Measurements from ENCODE around the gene HARS1.
"Not testable (repeated sequence)": the region's sequence is repeated elsewhere in the genome, so short reads cannot be mapped to it uniquely, and the experiment has no call there.

DNA sequence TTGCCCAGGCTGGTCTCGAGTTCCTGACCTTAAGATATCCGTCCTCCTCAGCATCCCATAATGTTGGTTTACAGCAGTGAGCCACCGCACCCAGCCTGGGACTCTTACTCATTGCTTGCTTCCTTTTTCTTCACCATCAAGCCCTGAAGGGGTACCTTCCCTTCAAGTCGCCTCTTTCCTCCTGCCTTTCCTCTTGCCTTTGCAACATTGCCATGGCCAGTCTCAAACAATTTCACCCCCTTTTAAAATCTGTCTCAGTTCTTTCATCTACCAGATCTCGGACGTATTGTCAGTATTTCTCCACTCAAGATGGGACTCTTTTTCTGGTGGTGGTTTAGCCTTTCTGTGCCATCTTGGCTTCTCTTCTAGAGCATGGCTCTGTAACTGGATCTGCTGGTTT lies 29.6 kb upstream of the HARS1 start:
- TF ChIP-seq, protein P1, sequence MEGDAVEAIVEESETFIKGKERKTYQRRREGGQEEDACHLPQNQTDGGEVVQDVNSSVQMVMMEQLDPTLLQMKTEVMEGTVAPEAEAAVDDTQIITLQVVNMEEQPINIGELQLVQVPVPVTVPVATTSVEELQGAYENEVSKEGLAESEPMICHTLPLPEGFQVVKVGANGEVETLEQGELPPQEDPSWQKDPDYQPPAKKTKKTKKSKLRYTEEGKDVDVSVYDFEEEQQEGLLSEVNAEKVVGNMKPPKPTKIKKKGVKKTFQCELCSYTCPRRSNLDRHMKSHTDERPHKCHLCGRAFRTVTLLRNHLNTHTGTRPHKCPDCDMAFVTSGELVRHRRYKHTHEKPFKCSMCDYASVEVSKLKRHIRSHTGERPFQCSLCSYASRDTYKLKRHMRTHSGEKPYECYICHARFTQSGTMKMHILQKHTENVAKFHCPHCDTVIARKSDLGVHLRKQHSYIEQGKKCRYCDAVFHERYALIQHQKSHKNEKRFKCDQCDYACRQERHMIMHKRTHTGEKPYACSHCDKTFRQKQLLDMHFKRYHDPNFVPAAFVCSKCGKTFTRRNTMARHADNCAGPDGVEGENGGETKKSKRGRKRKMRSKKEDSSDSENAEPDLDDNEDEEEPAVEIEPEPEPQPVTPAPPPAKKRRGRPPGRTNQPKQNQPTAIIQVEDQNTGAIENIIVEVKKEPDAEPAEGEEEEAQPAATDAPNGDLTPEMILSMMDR (IDR thresholded peaks at IDR 0.05; ENCODE audit: low read length) = not testable (repeated sequence)
- TF ChIP-seq EZH2 (IDR thresholded peaks at IDR 0.05; ENCODE audit: borderline replicate concordance, low read length) = not testable (repeated sequence)
